NCI-H2196 (cell line): ENCODE measurements around the gene NUTM2D.
"Not testable (repeated sequence)": the region's sequence is repeated elsewhere in the genome, so short reads cannot be mapped to it uniquely, and the experiment has no call there.

Source experiments
- DNase-seq: peaks from one replicate; lab custom pipeline; 2025; ENCODE audit not compliant: unreplicated experiment; lab: John Stamatoyannopoulos, UW

NUTM2D gene

DNA sequence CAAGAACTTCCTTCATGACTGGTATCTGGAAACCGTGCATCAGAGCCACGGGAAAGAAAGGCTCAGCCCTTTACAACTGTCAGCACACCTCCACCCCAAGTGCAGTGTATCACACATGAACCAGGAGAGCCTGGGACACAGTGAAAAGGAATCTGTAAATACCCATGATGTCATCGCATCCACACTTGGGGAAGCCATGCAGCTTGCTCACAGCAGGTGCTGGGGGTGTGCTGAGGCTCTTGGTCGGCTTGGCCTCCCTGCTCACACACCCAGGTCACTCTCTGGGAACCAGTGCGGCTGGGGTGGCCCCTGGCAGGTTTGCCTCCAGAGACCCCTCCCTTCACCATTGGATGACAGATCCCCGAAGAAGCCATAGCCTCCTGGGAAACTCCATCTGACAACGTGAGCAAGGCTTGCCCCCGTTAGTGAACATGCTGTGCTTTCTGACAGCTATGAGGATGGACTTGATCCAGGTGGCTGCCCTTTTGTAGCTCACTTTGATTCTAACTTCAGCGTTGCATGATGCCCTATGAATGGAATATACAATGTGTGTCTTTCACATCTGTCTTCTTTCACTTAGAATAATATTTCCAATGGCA lies 12.1 kb downstream of the NUTM2D start:
- DNase-seq, result not testable (repeated sequence)

DNA sequence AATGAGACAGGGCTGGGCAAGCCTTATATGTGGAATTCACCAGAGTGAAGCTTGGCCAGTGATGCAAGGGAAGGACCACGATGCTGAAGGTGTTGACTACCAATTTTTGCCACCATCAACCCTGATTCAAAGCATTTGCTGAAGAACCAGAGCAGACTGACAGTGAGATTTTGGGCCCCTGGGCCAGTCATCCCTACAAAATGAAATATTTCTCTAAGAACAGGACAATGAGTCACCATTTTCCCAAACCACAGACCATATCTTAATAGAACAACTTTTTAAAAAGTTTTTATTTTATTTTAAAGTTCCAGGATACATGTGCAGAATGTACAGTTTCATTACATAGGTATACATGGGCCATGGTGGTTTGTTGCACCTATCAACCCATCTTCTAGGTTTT lies 16.5 kb downstream of the NUTM2D start:
- DNase-seq, result not testable (repeated sequence)

DNA sequence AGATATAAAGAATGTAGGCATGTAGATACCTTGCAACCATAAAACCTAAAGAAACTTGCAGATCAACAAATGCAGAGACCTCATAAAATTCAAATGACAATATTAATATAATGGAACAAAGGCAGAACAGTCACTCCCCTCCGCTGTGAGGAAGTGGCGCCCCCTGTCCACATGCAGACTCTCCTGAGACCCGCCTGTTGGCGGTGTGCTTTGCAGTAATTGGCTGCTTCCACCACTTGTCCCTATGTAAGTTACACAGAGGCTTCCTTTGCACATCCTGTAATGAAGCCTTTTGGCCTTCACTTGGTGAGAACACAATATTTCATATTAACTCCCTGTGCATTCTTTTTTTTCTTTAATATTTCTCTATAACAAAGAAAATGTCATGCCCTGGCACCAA lies 21.6 kb downstream of the NUTM2D start:
- not testable (repeated sequence) for DNase-seq

DNA sequence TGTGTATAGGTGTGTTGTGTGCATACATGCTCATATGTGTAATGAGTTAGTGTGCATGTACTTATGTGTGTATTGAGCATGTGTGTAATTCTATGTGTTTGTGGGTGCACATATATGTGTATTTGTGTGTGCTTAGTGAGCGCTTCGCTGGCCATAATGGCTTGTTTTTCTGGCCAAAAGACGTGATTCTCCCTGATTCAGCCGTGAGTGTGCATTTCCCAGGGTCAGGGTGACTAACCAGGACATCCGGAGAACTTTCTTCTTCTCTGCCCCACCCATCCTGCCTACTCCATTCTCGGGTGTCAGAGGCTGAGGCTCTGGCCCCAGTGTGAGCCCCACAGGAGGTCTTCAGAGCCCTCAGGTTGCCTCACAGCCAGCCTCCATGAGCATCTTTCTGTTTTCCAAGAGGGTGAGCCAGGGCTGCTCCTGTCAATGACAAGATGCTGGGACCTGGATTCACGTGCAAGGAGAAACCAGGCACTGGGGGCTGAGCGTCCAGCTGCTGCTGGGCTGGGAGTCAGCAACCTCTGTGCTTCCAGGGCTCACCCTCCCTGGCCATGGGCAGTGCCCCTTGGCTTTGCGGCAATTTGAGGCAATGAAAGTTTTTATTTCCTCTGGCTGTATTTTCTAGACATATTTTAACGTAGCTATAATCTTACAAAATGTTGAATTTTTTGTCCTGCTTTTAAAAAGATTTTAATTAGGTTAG lies 25.8 kb downstream of the NUTM2D start:
- not testable (repeated sequence) for DNase-seq

DNA sequence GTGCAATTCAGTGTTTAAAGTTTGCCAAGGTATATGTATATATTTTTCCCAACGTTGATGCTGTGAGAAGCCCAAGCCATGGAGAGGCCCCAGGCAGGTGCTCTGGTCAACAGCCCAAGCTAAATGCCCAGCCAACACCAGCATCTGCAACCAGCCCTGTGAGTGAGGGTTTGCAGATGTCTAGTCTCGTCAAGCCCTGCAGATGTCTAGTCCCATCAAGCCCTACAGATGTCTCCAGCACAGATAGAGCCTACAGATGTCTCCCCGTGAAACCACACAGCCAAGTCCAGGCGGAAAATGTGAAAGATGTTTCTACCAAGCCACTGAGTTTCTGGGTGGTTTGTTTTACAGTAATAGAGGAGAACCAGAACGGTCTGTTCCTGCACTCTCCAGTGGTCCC lies 26.7 kb downstream of the NUTM2D start:
- not testable (repeated sequence) for DNase-seq

DNA sequence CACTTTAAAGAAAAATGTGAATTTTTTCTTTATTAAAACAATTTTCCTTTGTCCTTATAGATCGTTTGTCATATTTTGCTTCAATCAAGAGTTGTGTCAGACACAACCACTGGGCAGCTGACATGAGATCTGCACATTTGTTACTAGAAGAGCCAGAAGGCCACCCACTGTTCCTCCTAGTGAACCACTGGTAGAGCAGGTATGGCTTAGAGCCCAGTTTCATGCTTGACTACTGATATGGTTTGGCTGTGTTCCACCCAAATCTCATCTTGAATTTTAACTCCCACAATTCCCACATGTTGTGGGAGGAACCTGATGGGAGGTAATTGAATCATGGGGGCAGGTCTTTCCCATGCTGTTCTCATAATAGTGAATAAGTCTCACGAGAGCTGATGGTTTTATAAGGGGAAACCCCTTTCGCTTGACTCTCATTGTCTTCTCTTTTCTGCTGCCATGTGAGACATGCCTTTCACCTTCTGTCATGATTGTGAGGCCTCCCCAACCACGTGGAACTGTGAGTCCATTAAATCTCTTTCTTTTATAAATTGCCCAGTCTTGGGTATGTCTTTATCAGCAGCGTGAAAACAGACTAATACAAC lies 28.3 kb downstream of the NUTM2D start:
- not testable (repeated sequence) for DNase-seq

DNA sequence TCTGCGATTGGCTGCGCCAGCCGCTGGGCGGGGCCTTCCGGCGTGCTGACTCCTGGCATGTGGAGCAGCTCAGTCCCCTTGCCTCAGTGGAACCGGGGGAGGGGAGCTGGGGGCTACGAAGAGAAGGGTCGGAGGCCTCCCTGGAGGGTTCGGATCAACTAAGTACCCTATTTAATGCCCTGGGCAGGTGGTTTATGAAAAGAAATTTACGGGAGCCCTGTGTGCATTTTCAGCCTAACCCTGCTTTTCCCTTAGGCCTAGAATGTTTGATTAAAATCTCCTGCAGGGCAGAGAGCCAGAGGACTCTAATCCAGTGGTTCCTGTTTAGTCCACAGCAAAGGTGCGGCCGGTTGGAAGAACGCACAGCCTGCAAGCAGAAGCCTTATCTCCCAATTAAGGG lies 33.8 kb downstream of the NUTM2D start:
- not testable (repeated sequence) for DNase-seq

DNA sequence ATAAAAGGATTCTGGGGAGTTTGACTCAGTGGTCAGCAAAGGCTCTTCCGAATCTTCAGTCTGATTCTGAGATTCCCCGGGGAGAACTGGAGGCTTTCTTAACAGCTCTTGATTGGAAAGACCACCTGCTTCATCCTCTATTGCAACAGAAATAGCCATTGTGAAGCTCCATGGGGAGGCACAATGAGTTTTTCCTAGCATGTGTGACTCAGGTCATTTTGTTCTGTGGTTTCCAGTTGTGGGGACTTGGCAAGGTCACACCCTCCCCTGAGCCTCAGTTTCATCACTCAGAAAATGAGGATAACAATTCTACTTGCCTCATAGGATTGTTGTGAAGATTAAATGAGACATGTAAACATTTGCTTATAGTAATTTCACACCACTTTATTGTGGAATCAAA lies 38.7 kb downstream of the NUTM2D start:
- not testable (repeated sequence) for DNase-seq

DNA sequence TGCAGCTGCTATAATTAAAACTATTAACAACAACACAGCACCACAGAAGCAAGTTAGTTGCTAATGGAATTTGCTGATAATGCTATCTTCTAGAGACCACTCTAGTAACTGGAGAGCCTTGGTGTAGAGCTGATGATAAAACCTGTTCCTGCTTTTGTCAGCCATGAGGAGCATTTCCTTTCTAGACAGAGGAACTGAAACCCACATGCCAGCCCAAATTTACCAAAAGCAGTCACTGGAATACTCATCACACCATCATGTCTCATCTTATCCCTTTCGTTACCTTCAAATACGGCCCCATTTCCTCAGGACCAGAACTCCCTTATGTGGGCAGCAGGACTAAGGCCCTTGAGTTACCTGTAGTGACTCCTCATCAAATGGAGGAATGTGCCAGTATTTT lies 40.9 kb downstream of the NUTM2D start:
- DNase-seq, result not testable (repeated sequence)

DNA sequence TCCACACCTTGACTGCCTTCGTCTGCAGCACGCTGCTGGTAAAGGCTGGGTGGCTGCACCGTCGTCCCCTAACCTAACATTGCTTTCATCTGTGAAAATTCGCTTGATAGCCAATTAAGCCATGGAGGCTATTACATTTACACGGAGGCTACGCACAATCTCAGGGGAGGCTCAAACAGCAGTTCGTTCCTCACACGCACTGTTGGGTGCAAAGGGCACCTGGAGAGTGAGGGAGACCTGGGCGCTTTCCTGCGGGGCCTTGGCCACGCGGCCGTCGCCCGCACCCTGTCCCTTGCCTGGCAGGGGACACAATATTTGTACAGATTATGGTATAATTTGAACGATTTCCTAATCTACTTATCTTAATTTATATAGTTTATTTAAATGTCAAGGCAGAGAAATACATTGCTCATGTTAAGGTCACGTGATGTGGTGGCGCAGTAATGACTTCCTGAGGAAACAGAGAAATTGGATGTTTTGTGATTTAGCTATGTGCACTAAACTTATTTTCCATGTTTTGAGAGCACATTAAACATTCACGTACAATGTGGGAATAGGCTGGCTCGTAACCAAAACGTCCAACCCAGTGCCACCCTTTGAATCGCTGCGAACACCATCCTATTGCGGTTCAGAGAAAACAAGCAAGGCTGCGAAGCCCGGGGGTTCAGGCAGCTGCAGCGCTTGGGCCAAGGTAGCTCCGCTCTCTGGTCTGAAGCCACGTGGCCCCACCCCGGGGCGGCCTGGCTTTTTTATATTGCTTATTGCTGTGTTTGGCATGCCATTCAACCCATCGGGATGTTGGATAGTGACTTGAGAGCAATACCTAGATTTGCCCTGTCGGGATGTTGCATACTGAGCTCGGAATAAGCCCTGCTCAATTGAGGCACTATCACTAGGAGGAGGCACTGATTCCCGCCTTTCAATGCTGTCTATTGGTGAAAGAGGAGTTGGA lies 50.2 kb downstream of the NUTM2D start:
- DNase-seq, result not testable (repeated sequence)

DNA sequence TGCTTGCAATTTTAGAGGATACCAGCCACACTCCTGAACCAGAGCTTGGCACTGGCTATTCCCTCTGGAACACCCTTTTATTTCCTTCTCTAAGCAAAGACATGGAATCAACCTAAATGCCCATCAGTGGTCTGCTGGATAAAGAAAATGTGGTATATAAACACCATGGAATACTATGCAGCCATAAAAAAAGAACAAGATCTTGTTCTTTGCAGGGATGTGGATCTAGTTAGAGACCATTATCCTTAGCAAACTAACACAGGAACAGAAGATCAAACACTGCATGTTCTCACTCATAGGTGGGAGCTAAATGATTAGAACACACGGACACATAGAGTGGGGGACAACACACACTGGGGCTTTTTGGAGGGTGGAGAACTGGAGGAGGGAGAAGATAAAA lies 56.4 kb downstream of the NUTM2D start:
- DNase-seq, result not testable (repeated sequence)
